ENCODE results near the gene HES3.
A peak's percentile ranks its signal among the peaks of the same experiment; 100 is the strongest.

The HES3 gene

DNA sequence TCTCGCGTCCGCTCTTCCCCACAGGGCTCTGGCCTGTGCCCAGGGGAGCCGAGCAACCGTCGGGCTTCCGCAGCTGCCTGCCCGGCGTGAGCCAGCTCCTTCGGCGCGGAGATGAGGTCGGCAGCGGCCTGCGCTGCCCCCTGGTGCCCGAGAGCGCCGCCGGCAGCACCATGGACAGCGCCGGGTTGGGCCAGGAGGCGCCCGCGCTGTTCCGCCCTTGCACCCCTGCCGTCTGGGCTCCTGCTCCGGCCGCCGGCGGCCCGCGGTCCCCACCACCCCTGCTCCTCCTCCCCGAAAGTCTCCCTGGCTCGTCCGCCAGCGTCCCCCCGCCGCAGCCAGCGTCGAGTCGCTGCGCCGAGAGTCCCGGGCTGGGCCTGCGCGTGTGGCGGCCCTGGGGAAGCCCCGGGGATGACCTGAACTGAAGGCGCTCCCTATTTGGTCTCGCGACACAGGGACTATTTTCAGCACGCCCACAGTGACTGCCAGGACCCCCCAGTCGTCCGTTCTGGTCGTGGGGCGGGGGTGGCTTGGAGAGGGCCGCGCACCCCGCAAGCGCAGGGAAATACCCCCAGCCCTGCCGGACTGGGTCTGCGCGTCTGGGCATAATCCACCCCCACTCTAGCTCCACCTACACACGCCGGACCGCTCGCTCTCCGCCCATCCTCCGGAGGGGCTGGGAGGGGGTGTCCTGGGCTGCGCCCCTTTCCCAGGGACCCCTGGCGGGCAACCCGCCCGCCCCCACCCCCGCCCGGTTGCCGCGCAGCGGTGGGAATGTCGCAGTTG lies 1.3 kb downstream of the HES3 start:
- FAIRE-seq, result no peak

GRCh38 chr1:6245869-6246496 lies 2.0 kb downstream of the HES3 start:
- no peak for FAIRE-seq

More for the DNA sequence above, 1.3 kb downstream of the HES3 start:
- peak; percentile 50 for DNase-seq (ENCODE audit: low spot score)

GRCh38 chr1:6246497-6247467 lies 2.8 kb downstream of the HES3 start:
- DNase-seq (ENCODE audit: low spot score) (peak; percentile 24), FAIRE-seq (no peak)

More at GRCh38 chr1:6245869-6246496, 2.0 kb downstream of the HES3 start:
- no peak for DNase-seq (ENCODE audit: low spot score)

DNA sequence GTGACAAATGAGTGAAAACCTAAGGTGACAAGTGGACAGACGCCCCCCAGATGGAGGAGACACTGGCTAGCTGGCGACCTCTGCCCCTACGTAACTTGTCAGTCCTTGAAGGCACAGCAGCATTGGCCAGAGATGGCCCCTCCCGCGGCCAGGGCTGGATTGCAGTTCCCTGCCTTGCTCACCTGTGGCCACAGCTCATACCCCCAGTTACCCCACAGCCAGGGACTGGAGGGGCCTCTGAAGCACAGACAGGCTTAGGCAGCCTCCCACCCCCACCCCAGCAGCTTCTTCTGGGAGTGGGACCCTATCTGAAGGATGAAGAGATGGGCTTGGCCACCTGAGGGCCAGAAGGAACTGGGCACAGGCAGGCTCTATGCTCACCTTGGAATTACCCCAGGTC lies 3.7 kb downstream of the HES3 start:
- DNase-seq (ENCODE audit: low spot score), result no peak
- no peak for FAIRE-seq

- no peak for FAIRE-seq
- DNase-seq (ENCODE audit: low spot score), result no peak
These were observed 4.3 kb downstream of the HES3 start for GRCh38 chr1:6248161-6248776.

- DNase-seq (ENCODE audit: low spot score) (no peak), FAIRE-seq (no peak)
These were observed 5.2 kb downstream of the HES3 start for GRCh38 chr1:6248932-6249738.

DNA sequence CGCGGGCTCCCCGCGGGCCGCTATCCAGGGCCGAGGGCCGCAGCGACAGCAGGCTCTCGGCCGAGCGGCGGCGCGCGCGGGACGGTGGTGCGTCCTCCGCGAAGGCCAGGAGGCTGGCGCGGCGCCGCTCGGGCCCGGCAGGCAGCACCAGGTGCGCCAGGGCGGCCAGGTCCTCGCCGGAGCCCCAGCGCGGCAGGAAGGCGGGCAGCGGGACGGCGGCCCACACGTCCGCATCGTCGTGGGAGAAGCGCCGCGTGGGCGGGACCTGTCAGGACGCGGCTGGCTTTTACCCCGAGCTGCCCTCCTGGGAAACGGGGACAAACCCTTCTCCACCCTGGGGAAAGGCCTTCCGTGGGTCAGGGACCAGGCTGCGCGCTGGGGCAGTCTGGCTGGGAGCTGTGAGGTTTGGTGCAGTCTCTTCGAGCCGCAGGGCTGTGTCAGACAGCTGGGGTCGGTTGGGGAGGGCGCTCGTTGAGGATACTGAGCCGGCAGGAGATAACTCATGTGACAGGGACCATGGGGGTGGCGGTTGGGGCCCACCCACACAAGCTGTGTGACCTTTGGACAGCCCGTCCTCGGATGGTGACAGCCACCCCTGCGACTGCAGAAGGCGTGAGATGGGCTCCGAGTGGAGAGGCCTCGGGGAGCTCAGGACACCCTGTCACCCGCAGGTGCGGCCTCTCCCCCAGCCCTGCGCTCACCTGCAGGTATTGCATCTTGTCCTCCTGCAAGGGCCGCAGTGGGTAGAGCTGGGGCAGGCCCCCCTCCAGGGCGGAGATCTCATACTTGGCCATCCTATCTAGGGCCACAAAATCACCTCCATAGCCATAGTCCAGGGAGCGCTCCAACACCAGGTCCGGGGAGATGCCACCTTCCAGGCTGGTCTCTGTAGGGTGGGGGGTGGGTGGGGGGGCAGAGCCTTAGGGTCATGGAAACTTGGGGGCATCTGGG lies 6.0 kb downstream of the HES3 start:
- FAIRE-seq (no peak), DNase-seq (ENCODE audit: low spot score) (no peak)

DNA sequence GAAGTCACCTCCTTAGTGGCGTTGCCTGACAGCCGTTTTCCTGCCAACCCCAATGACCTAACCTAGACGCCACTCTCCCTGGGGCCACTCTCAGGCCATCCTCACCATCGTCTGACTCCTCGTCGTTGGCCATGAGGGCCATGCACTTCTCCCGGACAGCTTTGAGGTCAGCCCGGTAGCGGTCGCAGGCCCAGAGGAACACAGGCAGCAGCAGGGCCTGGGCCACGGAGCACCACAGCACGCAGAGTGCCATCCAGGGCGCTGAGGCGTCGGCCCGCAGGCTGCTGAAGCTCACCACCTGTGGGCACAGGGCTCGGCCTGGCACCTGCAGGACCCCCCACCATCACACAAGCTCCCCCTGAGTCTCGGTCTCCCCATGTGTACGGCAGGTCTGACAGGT lies 7.3 kb downstream of the HES3 start:
- FAIRE-seq (no peak), DNase-seq (ENCODE audit: low spot score) (no peak)

GRCh38 chr1:6251681-6252373 lies 7.8 kb downstream of the HES3 start:
- FAIRE-seq, result no peak
- no peak for DNase-seq (ENCODE audit: low spot score)

DNA sequence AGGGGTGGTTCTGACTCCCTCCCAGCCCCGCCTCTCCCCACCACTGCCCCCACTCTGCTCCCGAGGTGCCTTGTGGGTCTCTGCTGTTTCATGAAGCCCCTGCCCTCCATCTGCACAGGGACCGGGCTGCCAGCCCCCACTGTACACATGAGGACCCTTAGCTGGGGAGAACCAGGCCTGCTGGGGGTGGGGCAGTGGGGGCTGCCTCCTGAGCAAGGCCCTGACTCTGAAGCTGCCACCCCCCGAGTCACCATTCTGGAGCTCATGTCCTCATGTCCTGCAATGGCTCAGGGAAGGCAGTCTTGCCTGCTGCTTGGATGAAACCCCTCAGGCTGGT lies 8.4 kb downstream of the HES3 start:
- FAIRE-seq, result no peak

GRCh38 chr1:6253380-6253779 lies 9.4 kb downstream of the HES3 start:
- no peak for DNase-seq (ENCODE audit: low spot score)
- no peak for FAIRE-seq

More for the DNA sequence above, 8.4 kb downstream of the HES3 start:
- DNase-seq (ENCODE audit: low spot score), result no peak

DNA sequence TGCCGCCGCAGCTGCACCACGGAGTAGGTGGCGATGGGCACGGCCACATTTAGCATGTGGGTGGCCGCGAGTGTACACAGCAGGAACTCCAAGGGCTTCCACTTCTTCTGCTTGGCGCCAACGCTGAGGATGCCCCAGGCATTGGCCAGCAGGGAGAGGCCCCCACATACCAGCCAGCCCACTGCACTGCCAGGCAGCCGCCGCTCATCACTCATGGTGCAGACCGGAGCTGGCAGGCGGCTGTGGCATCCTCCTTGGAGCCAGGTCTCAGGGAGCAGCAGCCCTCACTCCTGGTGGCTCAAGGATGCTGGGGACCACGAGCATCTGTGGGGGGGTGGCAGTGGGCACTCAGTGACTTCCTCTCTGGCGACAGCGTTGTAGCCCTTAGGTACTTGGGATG lies 10.7 kb downstream of the HES3 start:
- DNase-seq (ENCODE audit: low spot score) (no peak), FAIRE-seq (no peak)

DNA sequence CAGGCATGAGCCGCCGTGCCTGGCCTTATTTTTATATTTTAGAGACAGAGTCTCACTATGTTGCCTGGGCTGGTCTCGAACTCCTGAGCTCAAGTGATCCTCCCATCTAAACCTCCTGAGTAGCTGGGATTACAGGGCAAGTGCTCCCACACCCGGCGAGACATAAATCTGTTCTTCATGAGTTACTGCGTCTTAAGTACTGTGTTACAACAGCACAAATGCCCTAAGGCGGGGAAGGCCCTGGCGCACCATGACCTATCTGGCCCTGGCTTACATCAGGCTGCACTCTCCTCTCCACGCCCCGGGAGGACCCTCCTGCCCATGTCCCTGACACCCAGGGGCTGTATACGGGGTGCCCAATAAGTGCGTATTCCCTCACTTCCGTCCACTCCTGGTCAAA lies 12.7 kb downstream of the HES3 start:
- FAIRE-seq, result no peak

GRCh38 chr1:6257541-6258069 lies 13.6 kb downstream of the HES3 start:
- FAIRE-seq, result no peak
- peak; percentile 40 for DNase-seq (ENCODE audit: low spot score)

More for the DNA sequence above, 12.7 kb downstream of the HES3 start:
- DNase-seq (ENCODE audit: low spot score), result no peak

- DNase-seq (ENCODE audit: low spot score) (no peak), FAIRE-seq (no peak)
These were observed 14.7 kb downstream of the HES3 start for GRCh38 chr1:6258675-6259074.

DNA sequence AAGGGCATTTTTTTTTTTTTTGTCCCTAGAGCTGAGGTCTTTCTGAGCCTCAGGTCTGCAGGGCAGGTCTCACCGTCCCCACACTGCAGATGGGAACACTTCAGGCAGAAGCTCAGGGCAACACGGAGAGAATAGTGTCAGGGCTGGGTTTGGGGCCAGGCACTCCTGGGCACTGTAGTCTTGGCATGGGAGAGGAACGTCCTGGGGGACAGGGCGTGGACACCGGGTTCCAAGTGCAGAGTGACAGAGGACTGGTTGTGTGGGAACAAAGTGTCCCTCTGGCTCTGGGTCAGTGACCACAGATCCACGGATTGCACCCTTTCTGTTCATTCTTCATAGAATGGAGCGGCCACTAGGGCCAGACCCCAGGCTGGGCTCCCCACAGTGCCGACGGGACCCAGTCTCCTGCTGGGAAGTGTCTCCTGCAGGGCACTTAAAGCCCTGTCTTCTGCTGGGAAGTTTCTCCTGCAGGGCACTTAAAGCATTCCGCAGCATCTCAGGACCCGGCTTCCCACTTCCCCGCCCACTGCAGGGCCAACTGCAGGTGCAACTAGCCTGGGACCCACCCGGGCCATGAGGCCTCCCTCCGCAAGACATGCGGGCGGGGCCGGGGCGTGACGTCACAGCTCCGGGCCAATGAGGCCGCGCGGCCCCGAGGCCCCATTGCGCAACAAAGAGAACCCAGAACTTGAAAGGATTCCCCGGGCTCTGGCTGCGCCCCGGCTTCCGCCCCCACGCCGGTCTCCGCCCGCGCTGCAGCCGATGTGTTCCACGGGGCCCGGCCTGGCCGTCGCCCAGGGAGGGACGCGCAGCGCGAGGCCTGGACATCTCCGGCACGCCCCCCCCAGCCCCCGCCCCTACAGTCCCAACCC lies 15.7 kb downstream of the HES3 start:
- DNase-seq (ENCODE audit: low spot score) (no peak), FAIRE-seq (no peak)

GRCh38 chr1:6260433-6260934 lies 16.5 kb downstream of the HES3 start:
- FAIRE-seq (no peak), DNase-seq (ENCODE audit: low spot score) (no peak)

Measured in RCC 7860 (cell line).